GM23248 (cell line): Measurements from ENCODE around the gene EDDM13.

ENCODE experiments used
- EZH2 ChIP-seq: fragments of 200-600 bp; sonication (generic); IDR thresholded peaks from 2 replicates; pipeline ENCODE4 v1.6.1; 2018; ENCODE audit warnings: antibody characterized with exemption, mild to moderate bottlenecking; ENCODE audit not compliant: insufficient read depth, poor library complexity, severe bottlenecking
- EZH2phosphoT487 ChIP-seq: fragments of 200-600 bp; sonication (generic); IDR thresholded peaks from 2 replicates; pipeline ENCODE4 v1.6.1; 2018; ENCODE audit warnings: antibody characterized with exemption, moderate library complexity, mild to moderate bottlenecking, low read depth; ENCODE audit not compliant: insufficient read depth

- TF ChIP-seq EZH2 (no peak), EZH2phosphoT487 (no peak)
Observed at GRCh38 chr19:56312787-56313657, 40.5 kb downstream of the EDDM13 start.
